ENCODE data around the gene CPVL. TPM values are rescaled to one million over a fixed set of nuclear protein-coding genes. Genes with fewer than 3 reads are reported as not detected.

The CPVL gene
- total and polyA plus RNA-seq, 8 donors = 1.6 to 25.6 (median 2.9) TPM

GRCh38 chr7:29106669-29106988, 39.7 kb downstream of the CPVL start:
- TF ChIP-seq CTCF (IDR thresholded peaks at IDR 0.05) = peak in 1 of 4 donors; percentile 2
- FAIRE-seq (no peak), DNase-seq (no peak), ATAC-seq (no peak)
- 38 to 43% methylated on average over 3 of the region's 3 CpGs for WGBS, 2 donors
- Histone ChIP-seq H3K27me3 (no peaks in the 10 kb centered on the region), H3K27ac (no peak overlapping the region), H3K9me3 (no peaks in the 10 kb centered on the region), H3K36me3 (no peaks in the 10 kb centered on the region), H3K4me3 (no peak overlapping the region), H3K4me1 (peaks cover 0 to 6% (median 0%) of the 10 kb centered on the region in 3 donors)
- intact Hi-C loops (cut with DNase I) = loop anchor here in 1 of 3 donors (5.0 to 10.0 kb wide), 2 partner anchors 152 to 184 kb away; partner anchors contain the start of gene TRIL

GRCh38 chr7:29105752-29106668, 40.3 kb downstream of the CPVL start:
- Histone ChIP-seq H3K36me3 (no peaks in the 10 kb centered on the region), H3K27ac (no peak overlapping the region), H3K4me1 (peaks cover 0 to 6% (median 0%) of the 10 kb centered on the region in 3 donors), H3K27me3 (no peaks in the 10 kb centered on the region), H3K4me3 (no peak overlapping the region), H3K9me3 (no peaks in the 10 kb centered on the region)
- intact Hi-C loops (cut with DNase I) = loop anchor here in 1 of 3 donors (5.0 to 10.0 kb wide), 2 partner anchors 151 to 184 kb away; partner anchors contain the start of gene TRIL
- WGBS, 2 donors = 58 to 64% methylated on average over 4 of the region's 4 CpGs
- DNase-seq (peak in 2 of 6 donors; percentile 33 to 56), ATAC-seq (peak; percentile 75 to 91 (median 86)), FAIRE-seq (no peak)
- peak; percentile 41 to 72 (median 68) for TF ChIP-seq CTCF (IDR thresholded peaks at IDR 0.05)

- DNase-seq (peak in 1 of 6 donors; percentile 24), ATAC-seq (no peak), FAIRE-seq (no peak)
- no peaks in the 10 kb centered on the region for H3K36me3 ChIP-seq
- peaks cover 0 to 6% (median 0%) of the 10 kb centered on the region in 3 donors for H3K4me1 ChIP-seq
- TF ChIP-seq CTCF (IDR thresholded peaks at IDR 0.05) = no peak
- H3K27ac ChIP-seq = no peak overlapping the region
- intact Hi-C loops (cut with DNase I) = loop anchor here in 1 of 3 donors (5.0 to 10.0 kb wide), 2 partner anchors 150 to 183 kb away; partner anchors contain the start of gene TRIL
- no peak overlapping the region for H3K4me3 ChIP-seq
- 68 to 69% methylated on average over 4 of the region's 4 CpGs for WGBS, 2 donors
- no peaks in the 10 kb centered on the region for H3K9me3 ChIP-seq
- no peaks in the 10 kb centered on the region for H3K27me3 ChIP-seq
Measured at GRCh38 chr7:29105191-29105590, 41.1 kb downstream of the CPVL start.

- FAIRE-seq (no peak), ATAC-seq (peak in 3 of 4 donors; percentile 78 to 83 (median 78)), DNase-seq (peak in 5 of 6 donors; percentile 44 to 67 (median 58))
- H3K36me3 ChIP-seq = no peaks in the 10 kb centered on the region
- no peak overlapping the region for H3K27ac ChIP-seq
- H3K27me3 ChIP-seq = no peaks in the 10 kb centered on the region
- TF ChIP-seq CTCF (IDR thresholded peaks at IDR 0.05) = peak in 3 of 4 donors; percentile 56 to 60 (median 57)
- peaks cover 0 to 6% (median 0%) of the 10 kb centered on the region in 3 donors for H3K4me1 ChIP-seq
- 4 to 6% methylated on average over 7 of the region's 7 CpGs for WGBS, 2 donors
- H3K4me3 ChIP-seq = no peak overlapping the region
- intact Hi-C loops (cut with DNase I) = loop anchor here in 2 of 3 donors (5.0 to 10.0 kb wide), 2 partner anchors 148 to 175 kb away; partner anchors contain the start of gene TRIL (in 1 of the 2)
- H3K9me3 ChIP-seq = no peaks in the 10 kb centered on the region
Measured at GRCh38 chr7:29102558-29103151, 43.7 kb downstream of the CPVL start.
